Measurements from ENCODE around the gene PIR. TPM values are rescaled to one million over a fixed set of nuclear protein-coding genes. Genes with fewer than 3 reads are reported as not detected.

The PIR gene
- total RNA-seq, 4 donors from 2014 or later = 9.8 to 54.7 (median 25.0) TPM

GRCh38 chrX:15398874-15399273, 94.3 kb downstream of the PIR start:
- ATAC-seq (ENCODE audit: low FRiP score) (no peak), DNase-seq (ENCODE audit: low spot score) (no peak)
- TF ChIP-seq CTCF (IDR thresholded peaks at IDR 0.05) = no peak

- TF ChIP-seq CTCF (IDR thresholded peaks at IDR 0.05) = no peak
- DNase-seq (ENCODE audit: low spot score) = no peak
- no peak for ATAC-seq (ENCODE audit: low FRiP score)
Measured at GRCh38 chrX:15395789-15396188, 97.3 kb downstream of the PIR start.

- DNase-seq (ENCODE audit: low spot score) (no peak), ATAC-seq (ENCODE audit: low FRiP score) (no peak)
- no peak for TF ChIP-seq CTCF (IDR thresholded peaks at IDR 0.05)
Measured at GRCh38 chrX:15391850-15392249, 101.3 kb downstream of the PIR start.

GRCh38 chrX:15384304-15384703, 108.8 kb downstream of the PIR start, which contains the start of gene VEGFD:
Gene VEGFD (minus strand): TSS chrX:15384413. CDS start chrX:15383946, 467 bp downstream.
- DNase-seq (ENCODE audit: low spot score) = no peak
- ATAC-seq (ENCODE audit: low FRiP score) = peak; percentile 41
- TF ChIP-seq CTCF (IDR thresholded peaks at IDR 0.05) = no peak

- TF ChIP-seq CTCF (IDR thresholded peaks at IDR 0.05) = no peak
Measured at GRCh38 chrX:15382813-15383212, 110.3 kb downstream of the PIR start.

GRCh38 chrX:15376956-15377355, 116.2 kb downstream of the PIR start:
- TF ChIP-seq CTCF (IDR thresholded peaks at IDR 0.05) = no peak
- ATAC-seq (ENCODE audit: low FRiP score) (no peak), DNase-seq (ENCODE audit: low spot score) (no peak)

More at GRCh38 chrX:15382813-15383212, 110.3 kb downstream of the PIR start:
- ATAC-seq (ENCODE audit: low FRiP score) = no peak
- no peak for DNase-seq (ENCODE audit: low spot score)

- TF ChIP-seq CTCF (IDR thresholded peaks at IDR 0.05) = no peak
- ATAC-seq (ENCODE audit: low FRiP score) (no peak), DNase-seq (ENCODE audit: low spot score) (no peak)
Measured at GRCh38 chrX:15373976-15374375, 119.2 kb downstream of the PIR start.

Data from omental fat pad (tissue), 4 donors.